Liver (tissue), 3 donors: Measurements from ENCODE around the gene IL1RAPL1.

ENCODE experiments used
- CTCF ChIP-seq: fragments of 150-350 bp; IDR thresholded peaks from 2 replicates; pipeline ENCODE4 v1.5.1; 2017; ENCODE audit warnings: improper control_type of control experiment, low read depth, low read length; ENCODE audit not compliant: missing input control
- TAF1 ChIP-seq: conservative IDR thresholded peaks from 2 replicates; pipeline ENCODE4 v1.6.1; 2016; ENCODE audit warnings: antibody characterized with exemption, mild to moderate bottlenecking
- donor health status: healthy.
- donor health status: healthy.

GRCh38 chrX:28876901-28877300 is 289.7 kb downstream of the IL1RAPL1 start:
- TF ChIP-seq CTCF (no peak), TAF1 (no peak)
